ENCODE data around the gene TMEM123.

Gene TMEM123

DNA sequence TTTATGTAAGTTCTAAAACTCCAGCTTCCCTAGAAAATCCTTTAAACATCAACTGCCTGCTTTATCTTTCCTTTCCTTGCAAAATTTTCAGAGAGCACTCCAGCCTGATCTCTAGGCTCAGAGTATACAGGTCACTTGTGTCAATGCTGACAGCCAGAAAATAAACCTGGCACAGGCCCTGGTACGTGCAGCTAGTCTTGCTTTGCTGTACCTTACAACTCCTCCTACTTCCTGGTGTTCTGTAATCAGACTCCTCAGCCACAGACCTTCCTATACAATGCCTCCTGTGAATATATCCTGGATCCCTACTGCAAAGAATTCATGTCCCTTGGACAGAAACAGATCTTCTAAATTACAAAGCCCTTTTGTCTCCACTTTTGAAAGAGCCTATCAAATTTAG lies 24.2 kb upstream of the TMEM123 start:
- TF ChIP-seq POU2F2 (IDR thresholded peaks at IDR 0.05; ENCODE audit: low read depth, low read length) (no peak), POLR2AphosphoS5 (IDR thresholded peaks at IDR 0.05; ENCODE audit: low read depth, low read length) (no peak), POLR2A (IDR thresholded peaks at IDR 0.05; ENCODE audit: low read depth, low read length) (no peak), TAF1 (IDR thresholded peaks at IDR 0.05; ENCODE audit: low read depth, low read length) (no peak), PAX5 (IDR thresholded peaks at IDR 0.05; ENCODE audit: insufficient read depth, low read length, severe bottlenecking) (no peak), SPI1 (IDR thresholded peaks at IDR 0.05; ENCODE audit: low read depth, low read length) (no peak)
- peak; percentile 75 for FAIRE-seq
- no peak for DNase-seq (ENCODE audit: insufficient read length, low spot score)

DNA sequence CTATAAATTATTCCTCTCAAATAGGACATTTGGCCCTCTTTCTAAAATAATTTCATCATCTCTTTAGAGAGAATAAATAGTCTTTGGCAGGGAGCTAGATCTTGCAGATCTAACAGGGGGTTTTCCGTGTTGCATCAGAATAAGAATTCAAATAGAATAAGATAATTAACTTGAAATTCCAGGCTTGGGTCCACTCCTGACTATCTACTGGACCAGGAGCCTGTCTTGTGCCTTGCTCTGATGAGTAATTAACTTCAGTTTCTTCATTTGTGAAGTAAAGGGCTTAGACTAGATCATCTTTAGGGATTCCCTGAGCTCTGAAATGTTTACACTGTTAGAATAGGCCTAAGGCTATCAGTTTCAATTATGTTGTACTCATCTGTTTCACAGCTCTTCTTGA lies 23.5 kb upstream of the TMEM123 start:
- FAIRE-seq (no peak), DNase-seq (ENCODE audit: insufficient read length, low spot score) (no peak)
- TF ChIP-seq POLR2AphosphoS5 (IDR thresholded peaks at IDR 0.05; ENCODE audit: low read depth, low read length) (no peak), TAF1 (IDR thresholded peaks at IDR 0.05; ENCODE audit: low read depth, low read length) (no peak)

DNA sequence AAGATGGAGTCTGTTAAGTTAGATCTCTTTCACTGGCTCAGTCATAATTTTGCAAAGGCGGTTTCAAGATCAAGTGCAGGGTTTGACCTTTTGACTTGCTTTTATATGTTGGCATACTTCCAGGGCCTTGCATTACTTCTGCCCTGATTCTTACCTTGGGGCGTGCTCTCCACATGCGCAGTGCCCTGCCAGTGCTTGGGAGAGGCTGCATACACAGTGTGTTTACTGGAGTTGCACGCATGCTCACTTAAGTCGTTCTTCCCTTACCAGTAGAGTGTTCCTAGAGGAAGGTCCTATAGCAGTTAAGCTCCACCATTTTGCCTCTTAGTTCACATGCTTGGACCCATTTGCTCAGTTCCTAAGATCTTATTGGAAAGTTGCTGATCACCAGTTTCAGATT lies 21.0 kb upstream of the TMEM123 start:
- no peak for FAIRE-seq

DNA sequence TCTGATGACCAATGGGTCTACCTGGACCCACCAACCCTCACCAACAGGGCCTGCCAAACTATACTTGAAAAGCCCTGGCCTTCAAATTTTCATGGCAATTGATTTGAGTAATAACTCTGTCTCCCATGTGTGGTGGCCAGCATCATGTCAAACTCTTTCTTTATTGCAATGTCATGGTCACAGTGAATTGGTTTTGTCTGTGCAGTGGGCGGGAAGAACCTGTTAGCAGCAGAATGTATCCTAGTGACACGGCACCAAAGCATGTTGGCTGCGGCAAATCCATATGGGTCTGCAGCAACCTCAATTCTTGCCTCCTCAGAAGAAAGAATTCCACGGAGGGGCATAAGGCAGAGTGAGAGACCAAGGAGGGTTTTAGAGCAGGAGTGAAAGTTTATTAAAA lies 19.6 kb upstream of the TMEM123 start:
- FAIRE-seq (no peak), DNase-seq (ENCODE audit: insufficient read length, low spot score) (no peak)
- TF ChIP-seq TAF1 (IDR thresholded peaks at IDR 0.05; ENCODE audit: low read depth, low read length) (no peak), POLR2A (IDR thresholded peaks at IDR 0.05; ENCODE audit: low read depth, low read length) (no peak), SPI1 (IDR thresholded peaks at IDR 0.05; ENCODE audit: low read depth, low read length) (no peak), POU2F2 (IDR thresholded peaks at IDR 0.05; ENCODE audit: low read depth, low read length) (no peak), POLR2AphosphoS5 (IDR thresholded peaks at IDR 0.05; ENCODE audit: low read depth, low read length) (no peak), PAX5 (IDR thresholded peaks at IDR 0.05; ENCODE audit: insufficient read depth, low read length, severe bottlenecking) (no peak)

More for the DNA sequence above, 21.0 kb upstream of the TMEM123 start:
- TF ChIP-seq SPI1 (IDR thresholded peaks at IDR 0.05; ENCODE audit: low read depth, low read length) (no peak), POLR2A (IDR thresholded peaks at IDR 0.05; ENCODE audit: low read depth, low read length) (no peak), TAF1 (IDR thresholded peaks at IDR 0.05; ENCODE audit: low read depth, low read length) (no peak), POLR2AphosphoS5 (IDR thresholded peaks at IDR 0.05; ENCODE audit: low read depth, low read length) (no peak), PAX5 (IDR thresholded peaks at IDR 0.05; ENCODE audit: insufficient read depth, low read length, severe bottlenecking) (no peak), POU2F2 (IDR thresholded peaks at IDR 0.05; ENCODE audit: low read depth, low read length) (no peak)
- no peak for DNase-seq (ENCODE audit: insufficient read length, low spot score)

DNA sequence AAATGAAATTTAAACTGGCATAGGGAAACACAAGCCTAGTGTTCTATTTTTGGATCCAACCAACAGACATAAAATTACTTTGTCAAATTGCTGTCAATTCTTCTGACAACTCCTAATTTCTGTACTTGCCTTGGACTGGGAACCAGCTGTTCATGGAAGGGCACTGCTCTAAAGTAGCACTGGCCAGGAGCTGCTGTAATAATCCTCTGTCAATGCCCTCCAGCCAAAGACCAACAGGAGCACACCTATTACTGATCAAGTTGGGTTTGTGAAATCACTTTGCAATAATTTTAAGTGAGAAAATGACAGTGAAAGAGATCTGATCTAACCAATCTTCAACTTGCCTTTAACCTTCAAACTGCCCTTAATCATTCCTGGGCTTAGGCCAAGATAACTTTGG lies 18.9 kb upstream of the TMEM123 start:
- FAIRE-seq (no peak), DNase-seq (ENCODE audit: insufficient read length, low spot score) (no peak)
- TF ChIP-seq POU2F2 (IDR thresholded peaks at IDR 0.05; ENCODE audit: low read depth, low read length) (no peak), SPI1 (IDR thresholded peaks at IDR 0.05; ENCODE audit: low read depth, low read length) (no peak), POLR2A (IDR thresholded peaks at IDR 0.05; ENCODE audit: low read depth, low read length) (no peak), PAX5 (IDR thresholded peaks at IDR 0.05; ENCODE audit: insufficient read depth, low read length, severe bottlenecking) (no peak), POLR2AphosphoS5 (IDR thresholded peaks at IDR 0.05; ENCODE audit: low read depth, low read length) (no peak)

DNA sequence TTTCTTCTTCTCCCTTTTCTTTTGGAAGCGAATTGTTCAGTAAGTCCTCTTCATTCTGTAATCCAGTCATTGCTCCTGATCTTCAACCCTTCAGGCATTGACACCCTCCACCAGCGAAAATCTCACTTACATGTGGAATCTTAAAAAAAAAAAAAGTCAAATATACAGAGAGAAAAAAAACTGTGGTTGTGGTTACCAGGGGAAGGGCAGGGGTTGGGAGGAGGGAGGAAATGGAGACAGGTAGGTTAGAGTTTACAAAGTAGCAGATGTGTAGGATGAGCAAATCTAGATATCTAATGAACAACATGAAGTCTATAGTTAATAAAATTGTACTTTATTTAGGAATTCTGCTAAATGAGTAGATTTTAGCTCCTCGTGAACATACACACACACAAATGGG lies 17.7 kb upstream of the TMEM123 start:
- no peak for TF ChIP-seq PAX5 (IDR thresholded peaks at IDR 0.05; ENCODE audit: insufficient read depth, low read length, severe bottlenecking)
- TF ChIP-seq POU2F2 (IDR thresholded peaks at IDR 0.05; ENCODE audit: low read depth, low read length), result no peak
- DNase-seq (ENCODE audit: insufficient read length, low spot score) (no peak), FAIRE-seq (no peak)

DNA sequence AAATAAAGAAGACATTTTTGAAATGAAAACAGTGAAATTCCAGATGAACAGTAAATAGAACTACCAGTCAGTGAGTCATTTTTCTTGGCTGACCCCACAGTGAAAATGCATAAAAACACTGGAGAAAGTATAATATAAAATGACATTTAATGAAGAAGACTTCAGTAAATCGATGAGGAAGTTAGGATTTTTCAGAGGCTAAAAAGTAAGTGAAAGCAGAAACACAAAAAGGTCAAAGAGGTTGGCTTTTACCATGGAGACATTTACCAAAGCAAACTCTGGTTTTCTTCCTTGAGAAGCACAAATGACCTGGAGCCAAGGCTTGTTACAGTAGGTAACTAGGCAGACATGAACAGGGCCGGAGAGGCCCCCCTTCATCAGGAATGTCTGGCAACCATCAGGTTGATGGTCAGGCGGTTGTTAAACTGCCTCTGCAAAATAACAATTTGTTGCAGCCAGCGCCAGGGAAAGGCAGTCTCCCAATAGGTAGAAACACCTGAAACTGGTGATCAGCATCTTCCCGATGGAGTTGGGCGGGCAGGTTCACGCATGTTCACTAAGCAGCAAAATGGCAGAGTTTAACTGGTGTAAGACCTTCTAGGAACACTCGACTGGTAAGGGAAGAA lies 16.7 kb upstream of the TMEM123 start:
- FAIRE-seq (no peak), DNase-seq (ENCODE audit: insufficient read length, low spot score) (no peak)
- TF ChIP-seq POLR2A (IDR thresholded peaks at IDR 0.05; ENCODE audit: low read depth, low read length), result no peak
- no peak for TF ChIP-seq TAF1 (IDR thresholded peaks at IDR 0.05; ENCODE audit: low read depth, low read length)
- TF ChIP-seq PAX5 (IDR thresholded peaks at IDR 0.05; ENCODE audit: insufficient read depth, low read length, severe bottlenecking), result no peak
- no peak for TF ChIP-seq SPI1 (IDR thresholded peaks at IDR 0.05; ENCODE audit: low read depth, low read length)
- no peak for TF ChIP-seq POU2F2 (IDR thresholded peaks at IDR 0.05; ENCODE audit: low read depth, low read length)
- TF ChIP-seq POLR2AphosphoS5 (IDR thresholded peaks at IDR 0.05; ENCODE audit: low read depth, low read length), result no peak

DNA sequence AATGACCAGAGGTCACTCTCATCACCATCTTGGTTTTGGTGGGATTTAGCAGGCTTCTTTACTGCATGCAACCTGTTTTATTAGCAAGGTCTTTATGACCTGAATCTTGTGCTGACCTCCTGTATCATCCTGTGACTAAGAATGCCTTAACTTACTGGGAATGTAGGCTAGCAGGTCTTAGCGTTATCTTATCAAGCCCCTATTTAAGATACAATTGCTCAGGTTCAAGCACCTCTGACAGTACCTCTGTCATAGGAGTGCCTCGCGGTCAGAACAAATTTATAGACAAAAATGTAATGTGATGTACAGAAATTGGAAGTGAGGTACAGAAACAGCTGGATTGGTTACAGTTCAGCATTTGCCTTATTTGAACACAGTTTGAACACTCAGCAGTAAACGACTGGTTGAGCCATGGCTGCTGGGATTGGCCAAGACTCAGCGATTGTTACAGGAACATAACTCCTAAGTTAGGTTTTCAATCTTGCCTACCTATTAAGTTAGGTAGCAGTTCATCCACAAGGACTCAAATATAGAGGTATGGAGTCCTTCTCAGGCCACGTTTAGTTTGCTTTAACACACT lies 16.1 kb upstream of the TMEM123 start:
- FAIRE-seq (no peak), DNase-seq (ENCODE audit: insufficient read length, low spot score) (no peak)
- TF ChIP-seq SPI1 (IDR thresholded peaks at IDR 0.05; ENCODE audit: low read depth, low read length), result no peak
- TF ChIP-seq POLR2A (IDR thresholded peaks at IDR 0.05; ENCODE audit: low read depth, low read length), result no peak
- no peak for TF ChIP-seq PAX5 (IDR thresholded peaks at IDR 0.05; ENCODE audit: insufficient read depth, low read length, severe bottlenecking)
- no peak for TF ChIP-seq TAF1 (IDR thresholded peaks at IDR 0.05; ENCODE audit: low read depth, low read length)
- no peak for TF ChIP-seq POLR2AphosphoS5 (IDR thresholded peaks at IDR 0.05; ENCODE audit: low read depth, low read length)
- no peak for TF ChIP-seq POU2F2 (IDR thresholded peaks at IDR 0.05; ENCODE audit: low read depth, low read length)

DNA sequence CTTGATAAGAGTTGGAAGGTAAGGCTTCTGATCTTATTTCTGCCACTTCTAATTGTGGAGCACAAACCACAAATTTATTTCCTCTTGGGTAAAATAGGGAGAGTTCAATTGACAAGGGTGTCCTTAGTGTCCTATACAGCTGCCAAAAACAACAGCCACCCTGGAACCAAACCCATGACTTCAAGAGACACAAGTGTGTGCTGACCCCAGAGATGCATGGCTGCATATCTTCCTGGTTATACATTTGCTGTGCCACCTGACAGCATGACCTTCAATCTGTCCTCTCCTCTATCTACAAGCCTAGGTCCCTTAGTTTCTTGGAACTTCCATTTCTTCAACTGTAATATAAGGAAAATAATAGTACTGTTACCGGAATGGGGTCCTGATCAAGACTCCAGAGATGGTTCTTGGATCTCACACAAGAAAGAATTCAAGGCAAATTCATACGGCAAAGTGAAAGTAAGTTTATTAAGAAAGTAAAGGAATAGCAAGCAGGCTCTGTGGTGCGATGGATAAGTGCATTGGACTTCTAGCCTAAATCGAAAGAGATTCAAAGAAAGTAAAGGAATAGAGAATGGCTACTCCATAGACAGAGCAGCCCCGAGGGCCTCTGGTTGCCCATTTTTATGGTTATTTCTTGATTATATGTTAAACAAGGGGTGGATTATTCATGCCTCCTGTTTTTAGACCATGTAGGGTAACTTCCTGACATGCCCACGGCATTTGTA lies 15.5 kb upstream of the TMEM123 start:
- DNase-seq (ENCODE audit: insufficient read length, low spot score) (no peak), FAIRE-seq (peak; percentile 64)
- TF ChIP-seq POLR2AphosphoS5 (IDR thresholded peaks at IDR 0.05; ENCODE audit: low read depth, low read length) (no peak), PAX5 (IDR thresholded peaks at IDR 0.05; ENCODE audit: insufficient read depth, low read length, severe bottlenecking) (no peak), POU2F2 (IDR thresholded peaks at IDR 0.05; ENCODE audit: low read depth, low read length) (no peak), POLR2A (IDR thresholded peaks at IDR 0.05; ENCODE audit: low read depth, low read length) (no peak), TAF1 (IDR thresholded peaks at IDR 0.05; ENCODE audit: low read depth, low read length) (no peak), SPI1 (IDR thresholded peaks at IDR 0.05; ENCODE audit: low read depth, low read length) (no peak)

All from GM12891 (cell line).